CD4-positive, alpha-beta memory T cell (primary cell): ENCODE results near the gene KRTAP10-11. TPM values are rescaled to one million over a fixed set of nuclear protein-coding genes. Genes with fewer than 3 reads are reported as not detected.
A peak's percentile ranks its signal among the peaks of the same experiment; 100 is the strongest.
"Not testable (repeated sequence)": the region's sequence is repeated elsewhere in the genome, so short reads cannot be mapped to it uniquely, and the experiment has no call there.

Source experiments
- CTCF ChIA-PET: fragments of 350-600 bp; sonication (Branson Sonifier 250); formaldehyde crosslinking; loops from one replicate; lab custom pipeline; 2021; ENCODE audit warnings: inconsistent platforms; ENCODE audit not compliant: partially characterized antibody; lab: Charles Lee
- POLR2A ChIA-PET: fragments of 350-600 bp; sonication (Branson Sonifier 250); formaldehyde crosslinking; loops from one replicate; lab custom pipeline; 2021; ENCODE audit not compliant: partially characterized antibody; lab: Charles Lee
- DNase-seq, 5 donors: peaks; one replicate each; pipeline versions ENCODE4 v3.0.0 to v3.0.0-alpha.2; 2020 to 2022; ENCODE audit warnings: mixed read lengths in 1 of 5
- H3K27ac ChIP-seq: one replicate; pipeline ENCODE4 v1.7.0; 2013; ENCODE audit warnings: low read depth, low read length
- H3K27me3 ChIP-seq: 2 replicates; pipeline ENCODE4 v1.7.0; 2013; ENCODE audit warnings: mild to moderate bottlenecking, low read length, moderate library complexity; ENCODE audit not compliant: insufficient read depth
- H3K36me3 ChIP-seq: 2 replicates; pipeline ENCODE4 v1.7.0; 2013; ENCODE audit warnings: mild to moderate bottlenecking, low read length, moderate library complexity; ENCODE audit not compliant: insufficient read depth
- H3K4me1 ChIP-seq: 2 replicates; pipeline ENCODE4 v1.7.0; 2013; ENCODE audit warnings: mild to moderate bottlenecking, low read length, moderate library complexity; ENCODE audit not compliant: insufficient read depth
- H3K4me3 ChIP-seq, 2 donors: one replicate each; pipeline ENCODE4 v1.7.0; 2013; ENCODE audit warnings: low read length in 2 of 2, mild to moderate bottlenecking in 1 of 2
- H3K9me3 ChIP-seq, 2 donors: one replicate each; pipeline ENCODE4 v1.7.0; 2013; ENCODE audit warnings: low read length in 2 of 2, control low read depth in 1 of 2; ENCODE audit not compliant: control insufficient read depth in 1 of 2
- H3K27ac Mint-ChIP-seq, 7 donors: one replicate each; pipeline ENCODE4 v1.8.0; 2020 to 2021; ENCODE audit warnings: mixed read lengths in 7 of 7, mild to moderate bottlenecking in 6 of 7, inconsistent platforms in 3 of 7, moderate library complexity in 3 of 7
- H3K27me3 Mint-ChIP-seq, 2 donors: one replicate each; pipeline ENCODE4 v1.8.0; 2020 to 2021; ENCODE audit warnings: mixed read lengths in 2 of 2
- H3K36me3 Mint-ChIP-seq, 2 donors: one replicate each; pipeline ENCODE4 v1.8.0; 2020 to 2021; ENCODE audit warnings: mixed read lengths in 2 of 2, inconsistent platforms in 1 of 2, mild to moderate bottlenecking in 1 of 2
- H3K4me1 Mint-ChIP-seq, 4 donors: one replicate each; pipeline ENCODE4 v1.8.0; 2020 to 2021; ENCODE audit warnings: mixed read lengths in 4 of 4, mild to moderate bottlenecking in 1 of 4
- H3K4me3 Mint-ChIP-seq, 8 donors: one replicate each; pipeline ENCODE4 v1.8.0; 2020 to 2021; ENCODE audit warnings: mixed read lengths in 8 of 8, mild to moderate bottlenecking in 7 of 8, moderate library complexity in 6 of 8, inconsistent platforms in 3 of 8
- H3K9me3 Mint-ChIP-seq, 8 donors: one replicate each; pipeline ENCODE4 v1.8.0; 2020 to 2021; ENCODE audit warnings: mixed read lengths in 8 of 8, mild to moderate bottlenecking in 5 of 8, inconsistent platforms in 3 of 8, moderate library complexity in 1 of 8
- intact Hi-C: fragments of 100-400 bp; cut with micrococcal nuclease; formaldehyde crosslinking; loops from one replicate; pipeline ENCODE4 v1.15.1; 2023
- polyA plus RNA-seq, 2 donors: library from polyadenylated mRNA; unstranded; fragments of 300-500 nt; fragmentation: Illumina TruSeq; gene quantifications; one replicate each; pipeline ENCODE4 v1.2.3, GENCODE V29; 2021
- total RNA-seq, 2 experiments: library from RNA; stranded (reverse); gene quantifications; one replicate each; pipeline ENCODE4 v1.2.3, GENCODE V29; 2021

KRTAP10-11 gene
- total and polyA plus RNA-seq, 4 experiments from 2014 or later: not detected

- no peak overlapping the region for H3K4me3 ChIP-seq
- CTCF ChIA-PET: no interaction called here
Measured at GRCh38 chr21:44602463-44602850, 43.8 kb upstream of the KRTAP10-11 start.

DNA sequence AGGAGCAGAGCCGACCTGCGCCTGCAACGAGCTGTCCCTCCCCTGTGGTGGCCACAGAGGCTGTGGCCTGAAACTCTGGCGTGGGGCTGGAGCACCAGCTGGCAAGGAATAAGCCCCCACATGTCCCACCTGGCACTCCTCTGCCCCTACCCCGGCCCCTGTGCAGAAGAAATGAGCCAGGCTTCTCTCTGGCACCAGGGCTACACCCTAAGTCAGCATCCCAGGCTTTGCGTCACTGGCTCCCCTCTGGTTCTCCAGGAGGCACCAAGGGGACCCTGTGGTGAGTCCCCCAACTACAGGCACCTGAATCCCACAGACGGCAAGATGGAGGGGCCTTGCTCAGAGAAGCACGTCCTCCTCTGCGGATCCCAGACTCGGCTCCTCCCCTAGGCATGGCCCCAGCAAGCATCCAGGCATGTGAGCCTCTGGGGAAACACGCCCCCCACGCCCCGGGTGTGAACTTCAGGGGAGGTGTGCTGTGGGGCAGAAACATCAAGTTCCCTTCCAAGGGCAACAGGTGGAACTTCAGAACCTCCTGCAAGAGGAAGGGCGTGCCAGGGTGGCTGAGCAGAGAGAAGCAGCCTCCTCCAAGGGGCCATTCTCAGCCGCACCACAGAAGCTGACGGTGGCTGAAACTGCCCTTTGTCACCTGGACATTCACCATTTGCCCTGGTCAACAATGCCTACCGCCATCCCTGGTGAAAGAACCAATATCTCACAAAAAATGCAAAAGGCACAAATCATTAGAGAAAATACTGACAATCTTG is 42.9 kb upstream of the KRTAP10-11 start:
- Histone ChIP-seq H3K27ac (no peak overlapping the region), H3K27me3 (no peaks in the 10 kb centered on the region), H3K4me1 (no peaks in the 10 kb centered on the region), H3K9me3 (no peaks in the 10 kb centered on the region), H3K4me3 (no peak overlapping the region), H3K36me3 (no peaks in the 10 kb centered on the region)
- Mint-ChIP-seq H3K27ac (peak overlapping the region in 1 of 7 donors; percentile 63), H3K9me3 (peaks cover 3 to 13% (median 7%) of the 10 kb centered on the region in 8 donors), H3K4me1 (peaks cover 0 to 2% (median 0%) of the 10 kb centered on the region in 4 donors), H3K36me3 (no peaks in the 10 kb centered on the region), H3K27me3 (peaks cover 15 to 16% of the 10 kb centered on the region in 2 donors), H3K4me3 (no peak overlapping the region)
- POLR2A ChIA-PET: no interaction called here
- DNase-seq: no peak
- intact Hi-C loops: no loop called here
- CTCF ChIA-PET: no interaction called here

More at GRCh38 chr21:44602463-44602850, 43.8 kb upstream of the KRTAP10-11 start:
- H3K27ac ChIP-seq: no peak overlapping the region
- intact Hi-C loops: no loop called here
- no peaks in the 10 kb centered on the region for H3K4me1 ChIP-seq
- POLR2A ChIA-PET: no interaction called here
- H3K4me1 Mint-ChIP-seq: peaks cover 0 to 2% (median 0%) of the 10 kb centered on the region in 4 donors
- H3K36me3 Mint-ChIP-seq: no peaks in the 10 kb centered on the region
- no peaks in the 10 kb centered on the region for H3K9me3 ChIP-seq
- H3K27me3 Mint-ChIP-seq: peaks cover 16 to 17% of the 10 kb centered on the region in 2 donors
- H3K4me3 Mint-ChIP-seq: no peak overlapping the region
- H3K9me3 Mint-ChIP-seq: peaks cover 3 to 12% (median 7%) of the 10 kb centered on the region in 8 donors
- no peak overlapping the region for H3K27ac Mint-ChIP-seq
- H3K27me3 ChIP-seq: no peaks in the 10 kb centered on the region
- DNase-seq: no peak
- no peaks in the 10 kb centered on the region for H3K36me3 ChIP-seq

GRCh38 chr21:44603911-44604310 is 42.3 kb upstream of the KRTAP10-11 start:
- no peak for DNase-seq
- H3K4me1 Mint-ChIP-seq: peaks cover 0 to 2% (median 0%) of the 10 kb centered on the region in 4 donors
- no peaks in the 10 kb centered on the region for H3K27me3 ChIP-seq
- H3K36me3 ChIP-seq: no peaks in the 10 kb centered on the region
- H3K4me3 Mint-ChIP-seq: no peak overlapping the region
- intact Hi-C loops: no loop called here
- no peak overlapping the region for H3K27ac ChIP-seq
- ChIA-PET CTCF (no interaction called here), POLR2A (no interaction called here)
- no peak overlapping the region for H3K4me3 ChIP-seq
- H3K9me3 ChIP-seq: no peaks in the 10 kb centered on the region
- peaks cover 3 to 10% (median 5%) of the 10 kb centered on the region in 8 donors for H3K9me3 Mint-ChIP-seq
- H3K36me3 Mint-ChIP-seq: peaks cover 2 to 3% of the 10 kb centered on the region in 2 donors
- peak overlapping the region in 1 of 7 donors; percentile 63 for H3K27ac Mint-ChIP-seq
- peaks cover 10 to 14% of the 10 kb centered on the region in 2 donors for H3K27me3 Mint-ChIP-seq
- no peaks in the 10 kb centered on the region for H3K4me1 ChIP-seq

GRCh38 chr21:44606495-44606894 is 39.7 kb upstream of the KRTAP10-11 start:
- Histone ChIP-seq H3K4me3 (no peak overlapping the region), H3K9me3 (no peaks in the 10 kb centered on the region), H3K27ac (no peak overlapping the region), H3K36me3 (no peaks in the 10 kb centered on the region), H3K27me3 (no peaks in the 10 kb centered on the region), H3K4me1 (no peaks in the 10 kb centered on the region)
- intact Hi-C loops: no loop called here
- Mint-ChIP-seq H3K9me3 (peaks cover 3 to 30% (median 27%) of the 10 kb centered on the region in 8 donors), H3K27me3 (peaks cover 8 to 13% of the 10 kb centered on the region in 2 donors), H3K27ac (no peak overlapping the region), H3K36me3 (peaks cover 5 to 8% of the 10 kb centered on the region in 2 donors), H3K4me1 (peaks cover 0 to 2% (median 0%) of the 10 kb centered on the region in 4 donors), H3K4me3 (no peak overlapping the region)
- DNase-seq: no peak
- ChIA-PET CTCF (no interaction called here), POLR2A (no interaction called here)

DNA sequence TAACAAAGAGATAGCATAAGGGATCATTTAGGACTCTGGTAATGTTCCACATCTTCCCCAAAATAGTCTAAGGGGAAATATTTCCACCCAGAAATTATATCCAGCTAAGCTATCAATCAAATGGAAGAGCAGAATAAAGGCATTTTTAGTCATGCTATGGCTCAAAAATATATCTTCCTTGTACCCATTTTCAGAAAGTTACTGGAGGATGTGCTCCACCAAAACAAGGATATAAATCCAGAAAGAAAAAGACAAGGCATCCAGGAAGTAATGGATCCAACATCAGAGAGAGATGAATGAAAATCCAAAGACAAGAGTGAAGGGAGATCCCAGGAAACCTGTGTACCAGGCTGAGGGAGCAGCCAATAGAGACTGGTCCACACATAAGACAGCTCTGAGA is 37.0 kb upstream of the KRTAP10-11 start:
- peaks cover 3 to 38% (median 28%) of the 10 kb centered on the region in 8 donors for H3K9me3 Mint-ChIP-seq
- Histone ChIP-seq H3K4me3 (no peak overlapping the region), H3K9me3 (no peaks in the 10 kb centered on the region), H3K27me3 (no peaks in the 10 kb centered on the region), H3K36me3 (no peaks in the 10 kb centered on the region), H3K4me1 (no peaks in the 10 kb centered on the region), H3K27ac (no peak overlapping the region)
- POLR2A ChIA-PET: no interaction called here
- CTCF ChIA-PET: no interaction called here
- no peak overlapping the region for H3K27ac Mint-ChIP-seq
- peaks cover 0 to 2% (median under 1%) of the 10 kb centered on the region in 4 donors for H3K4me1 Mint-ChIP-seq
- peaks cover 6 to 8% of the 10 kb centered on the region in 2 donors for H3K27me3 Mint-ChIP-seq
- DNase-seq: no peak
- peaks cover 5 to 8% of the 10 kb centered on the region in 2 donors for H3K36me3 Mint-ChIP-seq
- no peak overlapping the region for H3K4me3 Mint-ChIP-seq
- intact Hi-C loops: no loop called here

GRCh38 chr21:44610157-44610843 is 35.9 kb upstream of the KRTAP10-11 start:
- H3K27me3 Mint-ChIP-seq, DNase-seq, H3K4me1 ChIP-seq, H3K36me3 ChIP-seq, H3K36me3 Mint-ChIP-seq, H3K4me3 ChIP-seq, CTCF ChIA-PET, H3K9me3 ChIP-seq, H3K27ac ChIP-seq, H3K4me3 Mint-ChIP-seq, H3K27ac Mint-ChIP-seq, H3K27me3 ChIP-seq, POLR2A ChIA-PET, H3K4me1 Mint-ChIP-seq: not testable (repeated sequence)
- intact Hi-C loops: loop anchor here (10.0 kb wide), 1 partner anchor 65 kb away; the partner anchor contains the start of gene KRTAP10-1
- peaks cover 0 to 38% (median 28%) of the 10 kb centered on the region in 8 donors for H3K9me3 Mint-ChIP-seq

- Histone ChIP-seq H3K4me3 (no peak overlapping the region), H3K27ac (no peak overlapping the region), H3K27me3 (no peaks in the 10 kb centered on the region), H3K4me1 (peaks cover 7% of the 10 kb centered on the region), H3K9me3 (no peaks in the 10 kb centered on the region), H3K36me3 (no peaks in the 10 kb centered on the region)
- no peak overlapping the region for H3K27ac Mint-ChIP-seq
- peaks cover 0 to 34% (median 25%) of the 10 kb centered on the region in 8 donors for H3K9me3 Mint-ChIP-seq
- H3K4me3 Mint-ChIP-seq: peak overlapping the region in 1 of 8 donors; percentile 31
- peaks cover 0 to 1% of the 10 kb centered on the region in 2 donors for H3K27me3 Mint-ChIP-seq
- H3K4me1 Mint-ChIP-seq: peaks cover 9 to 17% (median 10%) of the 10 kb centered on the region in 4 donors
- intact Hi-C loops: loop anchor here (10.0 kb wide), 1 partner anchor 67 kb away; the partner anchor contains the start of gene KRTAP10-1
- H3K36me3 Mint-ChIP-seq: peaks cover 5 to 8% of the 10 kb centered on the region in 2 donors
- no peak for DNase-seq
- ChIA-PET CTCF (no interaction called here), POLR2A (no interaction called here)
Measured at GRCh38 chr21:44611551-44611950, 34.7 kb upstream of the KRTAP10-11 start.
